SK-N-MC (cell line): Measurements from ENCODE around the gene PKMYT1.
"Not testable (repeated sequence)": the region's sequence is repeated elsewhere in the genome, so short reads cannot be mapped to it uniquely, and the experiment has no call there.

Source experiments
- DNase-seq: peaks from one replicate; pipeline ENCODE4 v3.0.0-alpha.2; 2011; ENCODE audit warnings: low read depth, low spot score
- H3K27ac ChIP-seq: fragments of 200-600 bp; sonication (generic); 2 replicates; pipeline ENCODE4 v1.5.1; 2016; ENCODE audit warnings: mixed run types
- H3K36me3 ChIP-seq: fragments of 200-600 bp; sonication (generic); 2 replicates; pipeline ENCODE4 v1.6.1; 2017; ENCODE audit warnings: antibody characterized with exemption, low read length, mixed read lengths; ENCODE audit not compliant: insufficient read depth
- H3K4me3 ChIP-seq: fragments of 200-600 bp; sonication (generic); 2 replicates; pipeline ENCODE4 v1.5.1; 2016
- H3K9ac ChIP-seq: fragments of 200-600 bp; sonication (generic); 2 replicates; pipeline ENCODE4 v1.8.0; 2017; ENCODE audit warnings: mixed run types, mixed read lengths; ENCODE audit not compliant: insufficient read length
- H3K9me3 ChIP-seq: fragments of 200-600 bp; sonication (generic); 2 replicates; pipeline ENCODE4 v1.6.1; 2017; ENCODE audit warnings: low read depth, mild to moderate bottlenecking, antibody characterized with exemption, low read length, moderate library complexity, mixed read lengths
- EZH2 ChIP-seq: fragments of 200-600 bp; sonication (generic); IDR thresholded peaks from one replicate; pipeline ENCODE4 v1.6.1; 2017; ENCODE audit warnings: antibody characterized with exemption
- FOXP2 ChIP-seq: optimal IDR thresholded peaks from 2 replicates; pipeline ENCODE3; 2011; ENCODE audit warnings: mild to moderate bottlenecking, moderate library complexity; ENCODE audit not compliant: insufficient read depth; ENCODE audit errors: extremely low read length, control extremely low read depth
- POLR2AphosphoS5 ChIP-seq: IDR thresholded peaks from 2 replicates; pipeline ENCODE4 v1.6.1; 2012; ENCODE audit warnings: mild to moderate bottlenecking, low read depth, low read length, borderline replicate concordance

PKMYT1 gene

GRCh38 chr16:2934450-2934849, 45.8 kb downstream of the PKMYT1 start:
- Histone ChIP-seq H3K27ac (no peak overlapping the region), H3K36me3 (peaks cover 4% of the 10 kb centered on the region; the same call in 1 of the 2 replicates), H3K9ac (no peak overlapping the region), H3K9me3 (no peaks in the 10 kb centered on the region), H3K4me3 (no peak overlapping the region)
- TF ChIP-seq EZH2 (no peak), POLR2AphosphoS5 (no peak), FOXP2 (no peak)
- no peak for DNase-seq

- TF ChIP-seq EZH2 (no peak), FOXP2 (no peak), POLR2AphosphoS5 (no peak)
- H3K9me3 ChIP-seq = no peaks in the 10 kb centered on the region
- no peak for DNase-seq
- no peak overlapping the region for H3K27ac ChIP-seq
- no peak overlapping the region for H3K9ac ChIP-seq
- H3K4me3 ChIP-seq = no peak overlapping the region
- peaks cover 3% of the 10 kb centered on the region; the same call in 1 of the 2 replicates for H3K36me3 ChIP-seq
Observed at GRCh38 chr16:2933701-2934100, 46.5 kb downstream of the PKMYT1 start.

- Histone ChIP-seq H3K27ac (no peak overlapping the region), H3K9me3 (no peaks in the 10 kb centered on the region), H3K36me3 (peaks cover 2% of the 10 kb centered on the region; the same call in 1 of the 2 replicates), H3K4me3 (no peak overlapping the region), H3K9ac (no peak overlapping the region)
- no peak for TF ChIP-seq FOXP2
- no peak for TF ChIP-seq EZH2
- TF ChIP-seq POLR2AphosphoS5 = no peak
- no peak for DNase-seq
Observed at GRCh38 chr16:2933136-2933535, 47.1 kb downstream of the PKMYT1 start.

- H3K9ac ChIP-seq, H3K4me3 ChIP-seq, H3K9me3 ChIP-seq, H3K36me3 ChIP-seq, DNase-seq, H3K27ac ChIP-seq: not testable (repeated sequence)
Observed at GRCh38 chr16:2931231-2931914, 48.9 kb downstream of the PKMYT1 start.

- Histone ChIP-seq H3K36me3 (no peaks in the 10 kb centered on the region), H3K9me3 (no peaks in the 10 kb centered on the region), H3K9ac (no peak overlapping the region), H3K27ac (no peak overlapping the region), H3K4me3 (no peak overlapping the region)
- DNase-seq = no peak
- TF ChIP-seq FOXP2 = no peak
Observed at GRCh38 chr16:2930236-2930635, 50.0 kb downstream of the PKMYT1 start.

- H3K9me3 ChIP-seq = no peaks in the 10 kb centered on the region
- no peaks in the 10 kb centered on the region for H3K36me3 ChIP-seq
- DNase-seq = no peak
- no peak overlapping the region for H3K27ac ChIP-seq
- no peak for TF ChIP-seq POLR2AphosphoS5
- TF ChIP-seq EZH2 = no peak
- TF ChIP-seq FOXP2 = no peak
- no peak overlapping the region for H3K4me3 ChIP-seq
- H3K9ac ChIP-seq = no peak overlapping the region
Observed at GRCh38 chr16:2929693-2930092, 50.6 kb downstream of the PKMYT1 start.

- TF ChIP-seq FOXP2 = no peak
- TF ChIP-seq EZH2 = no peak
- no peak for TF ChIP-seq POLR2AphosphoS5
- H3K9ac ChIP-seq = no peak overlapping the region
- no peaks in the 10 kb centered on the region for H3K9me3 ChIP-seq
- no peak overlapping the region for H3K27ac ChIP-seq
- H3K36me3 ChIP-seq = no peaks in the 10 kb centered on the region
- DNase-seq = no peak
- no peak overlapping the region for H3K4me3 ChIP-seq
Observed at GRCh38 chr16:2928796-2929195, 51.5 kb downstream of the PKMYT1 start.

- DNase-seq, H3K9ac ChIP-seq, H3K27ac ChIP-seq, H3K4me3 ChIP-seq, H3K36me3 ChIP-seq, H3K9me3 ChIP-seq: not testable (repeated sequence)
Observed at GRCh38 chr16:2928151-2928550, 52.1 kb downstream of the PKMYT1 start.

GRCh38 chr16:2927010-2927646, 53.1 kb downstream of the PKMYT1 start:
- peak; percentile 28; the same call in 1 of the 2 replicates for TF ChIP-seq POLR2AphosphoS5
- no peak for TF ChIP-seq EZH2
- Histone ChIP-seq H3K4me3 (peak overlapping the region; percentile 68), H3K27ac (no peak overlapping the region), H3K9me3 (no peaks in the 10 kb centered on the region), H3K9ac (no peak overlapping the region), H3K36me3 (no peaks in the 10 kb centered on the region; the same call in 1 of the 2 replicates)
- peak; percentile 67 for DNase-seq

GRCh38 chr16:2926650-2926999, 53.6 kb downstream of the PKMYT1 start:
- TF ChIP-seq POLR2AphosphoS5 = no peak
- TF ChIP-seq EZH2 = no peak
- no peak for TF ChIP-seq FOXP2
- no peaks in the 10 kb centered on the region; the same call in 1 of the 2 replicates for H3K36me3 ChIP-seq

More at GRCh38 chr16:2926650-2926999, 53.6 kb downstream of the PKMYT1 start:
- Histone ChIP-seq H3K4me3 (peak overlapping the region; percentile 68), H3K9me3 (no peaks in the 10 kb centered on the region), H3K9ac (no peak overlapping the region), H3K27ac (no peak overlapping the region)
- DNase-seq = no peak
